ACC112 (cell line): Measurements from ENCODE around the gene KCTD7.
A peak's percentile ranks its signal among the peaks of the same experiment; 100 is the strongest.
"Not testable (repeated sequence)": the region's sequence is repeated elsewhere in the genome, so short reads cannot be mapped to it uniquely, and the experiment has no call there.

Experiments
- H2AFZ ChIP-seq: fragments of 200-600 bp; sonication (generic); one replicate; pipeline ENCODE4 v1.6.0; 2017; ENCODE audit warnings: antibody characterized with exemption, low read length; ENCODE audit not compliant: unreplicated experiment
- H3K27ac ChIP-seq: fragments of 200-600 bp; sonication (generic); 2 replicates; pipeline ENCODE4 v1.5.1; 2014; ENCODE audit warnings: low read depth, mild to moderate bottlenecking, antibody characterized with exemption, low read length, moderate library complexity
- H3K27me3 ChIP-seq: fragments of 200-600 bp; sonication (generic); 2 replicates; pipeline ENCODE4 v1.6.1; 2014; ENCODE audit warnings: mild to moderate bottlenecking, antibody characterized with exemption, low read length, moderate library complexity, mixed read lengths; ENCODE audit not compliant: insufficient read depth
- H3K36me3 ChIP-seq: fragments of 200-600 bp; sonication (generic); 2 replicates; pipeline ENCODE4 v1.6.1; 2016; ENCODE audit warnings: mild to moderate bottlenecking, antibody characterized with exemption, low read length, moderate library complexity, mixed read lengths; ENCODE audit not compliant: insufficient read depth
- H3K4me1 ChIP-seq: fragments of 200-600 bp; sonication (generic); one replicate; pipeline ENCODE4 v1.6.1; 2016; ENCODE audit warnings: low read length, mixed read lengths; ENCODE audit not compliant: insufficient read depth, unreplicated experiment, control insufficient read depth
- H3K4me3 ChIP-seq: fragments of 200-600 bp; sonication (generic); 2 replicates; pipeline ENCODE4 v1.5.1; 2014; ENCODE audit warnings: mild to moderate bottlenecking, low read depth, low read length
- H3K79me2 ChIP-seq: fragments of 200-600 bp; sonication (generic); one replicate; pipeline ENCODE4 v1.6.0; 2016; ENCODE audit warnings: low read length; ENCODE audit not compliant: control insufficient read depth, unreplicated experiment, insufficient read depth

The KCTD7 gene

GRCh38 chr7:66619341-66619948 lies 9.2 kb upstream of the KCTD7 start:
- not testable (repeated sequence) for H3K36me3 ChIP-seq, H2AFZ ChIP-seq, H3K27me3 ChIP-seq, H3K4me1 ChIP-seq, H3K4me3 ChIP-seq, H3K27ac ChIP-seq, H3K79me2 ChIP-seq

GRCh38 chr7:66626331-66626934 lies 2.2 kb upstream of the KCTD7 start:
- Histone ChIP-seq H3K27me3 (no peaks in the 10 kb centered on the region), H3K4me1 (peaks cover 23% of the 10 kb centered on the region), H3K27ac (peak overlapping the region; percentile 99), H3K36me3 (no peaks in the 10 kb centered on the region), H3K79me2 (peaks cover 21% of the 10 kb centered on the region), H3K4me3 (no peak overlapping the region), H2AFZ (no peak overlapping the region)

GRCh38 chr7:66627151-66627681 lies 1.5 kb upstream of the KCTD7 start:
- H3K27ac ChIP-seq, result peak overlapping the region; percentile 99
- H3K27me3 ChIP-seq, result no peaks in the 10 kb centered on the region
- H3K79me2 ChIP-seq, result peaks cover 21% of the 10 kb centered on the region
- no peak overlapping the region for H2AFZ ChIP-seq
- H3K4me1 ChIP-seq, result peaks cover 23% of the 10 kb centered on the region
- no peaks in the 10 kb centered on the region for H3K36me3 ChIP-seq
- H3K4me3 ChIP-seq, result no peak overlapping the region

DNA sequence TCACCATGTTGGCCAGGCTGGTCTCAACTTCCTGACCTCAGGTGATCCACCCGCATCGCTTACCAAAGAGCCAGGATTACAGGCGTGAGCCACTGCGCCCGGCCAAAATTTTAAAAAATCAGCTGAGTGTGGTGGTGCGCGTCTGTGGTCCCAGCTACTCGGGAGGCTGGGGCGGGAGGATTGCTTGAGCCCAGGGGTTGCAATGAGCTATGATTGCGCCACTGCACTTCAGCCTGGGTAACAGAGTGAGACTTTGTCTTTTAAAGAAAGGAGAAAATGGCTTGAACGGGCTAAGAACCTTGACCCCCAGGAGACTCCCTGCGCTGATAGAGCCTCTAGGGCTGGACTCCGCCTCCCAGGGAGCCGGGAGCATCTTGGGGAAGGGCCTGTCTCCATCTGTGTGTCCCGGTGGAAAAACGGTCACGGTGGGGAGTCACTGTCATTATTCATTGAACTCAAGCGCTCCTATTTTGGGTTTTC lies 760 bp upstream of the KCTD7 start:
- Histone ChIP-seq H3K27me3 (no peaks in the 10 kb centered on the region), H3K36me3 (no peaks in the 10 kb centered on the region), H3K4me3 (peak overlapping the region; percentile 94), H3K79me2 (peaks cover 21% of the 10 kb centered on the region), H3K4me1 (peaks cover 23% of the 10 kb centered on the region), H3K27ac (peak overlapping the region; percentile 99), H2AFZ (peak overlapping the region; percentile 84)

DNA sequence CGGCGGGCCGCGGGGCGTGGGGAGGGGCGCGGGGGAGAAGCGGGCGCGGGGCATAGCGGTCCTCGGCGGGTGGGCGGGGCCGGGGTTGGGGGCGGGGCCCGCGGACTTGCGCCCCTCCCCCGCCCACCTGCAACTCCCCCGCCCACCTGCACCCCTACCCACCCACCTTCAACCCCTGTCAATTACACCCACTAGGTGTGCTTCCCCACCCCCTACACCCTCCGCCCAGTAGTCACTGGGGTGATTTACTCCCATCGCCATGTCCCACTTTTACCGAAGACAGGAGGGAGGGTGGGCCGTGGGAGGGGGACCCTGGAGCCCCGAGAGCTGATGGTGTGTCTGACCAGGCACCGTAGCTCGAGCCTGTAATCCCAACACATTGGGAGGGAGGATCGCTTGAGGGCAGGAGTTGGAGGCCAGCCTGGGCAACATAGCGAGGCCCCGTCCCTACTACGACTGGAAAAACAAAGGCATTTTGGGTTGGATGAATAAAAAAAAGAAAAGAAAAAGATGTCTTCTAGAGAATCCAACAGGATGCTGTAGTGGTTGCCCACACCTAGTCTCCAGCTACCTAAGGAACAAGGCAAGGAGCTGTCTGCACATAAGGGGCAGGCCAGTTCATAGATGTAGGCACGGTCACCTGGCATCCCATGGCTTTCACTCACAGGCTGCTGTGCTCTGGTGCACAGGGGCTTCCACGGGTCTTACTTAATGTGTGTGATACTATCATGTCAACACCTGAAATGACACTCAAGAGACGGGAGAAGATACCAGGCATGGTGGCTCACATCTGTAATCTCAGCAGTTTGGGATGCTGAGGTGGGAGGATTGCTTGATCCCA lies 761 bp downstream of the KCTD7 start:
- Histone ChIP-seq H3K27me3 (no peaks in the 10 kb centered on the region), H3K27ac (peak overlapping the region; percentile 83), H3K4me3 (peak overlapping the region; percentile 92), H3K79me2 (peaks cover 21% of the 10 kb centered on the region), H3K4me1 (peaks cover 23% of the 10 kb centered on the region), H2AFZ (peak overlapping the region; percentile 59), H3K36me3 (no peaks in the 10 kb centered on the region)

DNA sequence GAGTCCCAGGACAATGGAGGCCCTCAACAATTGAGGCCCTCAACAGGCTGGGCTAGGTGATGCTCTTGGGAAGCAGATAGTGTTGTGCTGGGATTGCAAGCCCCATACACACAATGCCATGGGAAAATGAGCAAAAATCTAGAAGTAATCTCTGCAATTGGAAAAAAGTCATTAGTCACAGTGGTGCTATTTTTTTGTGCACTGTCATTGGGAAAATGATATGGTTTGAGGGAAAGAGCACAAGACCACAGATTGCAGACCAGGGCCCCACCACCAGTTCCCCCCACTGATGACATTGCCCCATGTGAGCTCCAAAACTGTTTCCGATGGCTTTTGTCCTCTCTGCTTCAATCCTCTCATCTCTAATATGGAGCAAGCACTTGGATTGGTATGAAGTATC lies 1.9 kb downstream of the KCTD7 start:
- H3K27me3 ChIP-seq, result no peaks in the 10 kb centered on the region
- no peaks in the 10 kb centered on the region for H3K36me3 ChIP-seq
- peaks cover 23% of the 10 kb centered on the region for H3K4me1 ChIP-seq
- no peak overlapping the region for H3K27ac ChIP-seq
- H3K79me2 ChIP-seq, result peaks cover 21% of the 10 kb centered on the region
- no peak overlapping the region for H2AFZ ChIP-seq
- H3K4me3 ChIP-seq, result no peak overlapping the region

- Histone ChIP-seq H3K79me2 (peaks cover 21% of the 10 kb centered on the region), H3K27me3 (no peaks in the 10 kb centered on the region), H3K36me3 (no peaks in the 10 kb centered on the region), H2AFZ (no peak overlapping the region), H3K4me1 (peaks cover 24% of the 10 kb centered on the region), H3K27ac (no peak overlapping the region), H3K4me3 (no peak overlapping the region)
These were observed 2.8 kb downstream of the KCTD7 start for GRCh38 chr7:66631471-66631870.

DNA sequence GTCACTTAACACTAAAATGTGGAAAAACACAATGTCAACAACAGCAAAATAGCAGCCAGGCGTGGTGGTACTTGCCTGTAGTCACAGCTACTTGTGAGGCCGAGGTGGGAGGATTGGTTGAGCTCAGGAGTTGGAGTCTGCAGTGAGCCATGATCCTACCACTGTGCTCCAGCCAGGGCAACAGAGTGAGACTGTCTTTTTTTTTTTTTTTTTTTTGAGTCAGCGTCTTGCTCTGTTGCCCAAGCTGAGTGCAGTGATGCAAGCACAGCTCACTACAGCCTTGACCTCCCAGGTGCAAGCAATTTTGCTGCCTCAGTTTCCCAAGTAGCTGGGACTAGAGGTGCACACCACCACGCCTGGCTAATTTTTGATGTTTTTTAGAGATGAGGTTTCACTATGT lies 6.1 kb downstream of the KCTD7 start:
- Histone ChIP-seq H3K27me3 (no peaks in the 10 kb centered on the region), H3K79me2 (peaks cover 14% of the 10 kb centered on the region), H3K4me1 (peaks cover 7% of the 10 kb centered on the region), H3K27ac (no peak overlapping the region), H3K36me3 (peaks cover 11% of the 10 kb centered on the region; the same call in 1 of the 2 replicates), H3K4me3 (no peak overlapping the region), H2AFZ (no peak overlapping the region)

GRCh38 chr7:66635322-66635981 lies 6.8 kb downstream of the KCTD7 start:
- not testable (repeated sequence) for H3K27me3 ChIP-seq, H3K4me1 ChIP-seq, H3K79me2 ChIP-seq, H2AFZ ChIP-seq, H3K27ac ChIP-seq, H3K4me3 ChIP-seq
- peaks cover 17% of the 10 kb centered on the region; the same call in 1 of the 2 replicates for H3K36me3 ChIP-seq

- H3K4me1 ChIP-seq, H3K27me3 ChIP-seq, H2AFZ ChIP-seq, H3K4me3 ChIP-seq, H3K79me2 ChIP-seq: not testable (repeated sequence)
- Histone ChIP-seq H3K27ac (peak overlapping the region; percentile 56; the same call in 1 of the 2 replicates), H3K36me3 (peaks cover 17% of the 10 kb centered on the region; the same call in 1 of the 2 replicates)
These were observed 7.4 kb downstream of the KCTD7 start for GRCh38 chr7:66635982-66636546.
